HG03432 (cell line): ENCODE results near the gene RIC3.
"Not testable (repeated sequence)": the region's sequence is repeated elsewhere in the genome, so short reads cannot be mapped to it uniquely, and the experiment has no call there.

Source experiments
- ATAC-seq: cut with Tn5 transposase; IDR thresholded peaks from one replicate; pipeline ENCODE4 v1.9.1; 2021; ENCODE audit warnings: mild to moderate bottlenecking, moderate library complexity; ENCODE audit not compliant: unreplicated experiment

RIC3 gene

DNA sequence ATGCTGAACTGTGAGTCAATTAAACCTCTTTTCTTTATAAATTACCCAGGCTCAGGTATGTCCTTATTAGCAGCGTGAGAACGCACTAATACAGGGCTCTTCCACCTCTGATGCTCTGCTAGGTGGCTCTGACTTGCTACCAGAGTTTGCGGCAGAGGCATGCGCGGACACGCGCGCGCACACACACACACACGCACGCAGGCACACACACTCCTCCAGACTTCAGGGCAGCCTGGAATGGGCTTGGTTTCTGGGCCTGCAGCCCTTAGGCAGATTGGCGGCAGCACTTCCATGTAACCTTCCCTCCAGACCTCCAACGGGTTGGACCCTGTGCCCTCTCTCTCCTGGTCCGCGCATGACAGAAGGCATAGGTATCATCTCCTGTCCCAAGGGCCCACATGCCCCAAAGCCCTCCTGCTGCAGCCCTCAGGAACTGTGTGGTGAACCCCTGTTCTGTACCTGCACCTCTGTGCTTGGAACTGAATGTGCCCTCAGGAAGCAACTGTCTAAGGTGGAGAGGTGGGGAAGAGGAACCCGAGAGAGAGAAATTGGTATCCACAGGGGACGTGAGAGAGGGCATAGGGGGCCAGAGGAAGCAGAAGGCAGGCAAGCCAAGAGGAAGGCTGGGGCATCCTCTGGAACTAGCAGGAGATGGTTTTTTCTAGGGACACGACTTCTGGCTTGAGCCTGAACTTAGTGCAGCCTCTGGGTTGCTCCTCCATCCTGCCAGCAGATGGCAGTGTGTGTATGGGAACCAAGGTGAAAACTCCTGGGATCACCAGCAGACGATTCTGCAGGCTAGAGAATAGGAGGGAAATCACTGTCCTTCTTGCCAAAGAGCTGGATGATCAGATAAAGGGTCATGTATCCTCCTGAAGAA is 23.4 kb upstream of the RIC3 start:
- no peak for ATAC-seq

GRCh38 chr11:8190431-8190830 is 21.6 kb upstream of the RIC3 start:
- ATAC-seq, result no peak

DNA sequence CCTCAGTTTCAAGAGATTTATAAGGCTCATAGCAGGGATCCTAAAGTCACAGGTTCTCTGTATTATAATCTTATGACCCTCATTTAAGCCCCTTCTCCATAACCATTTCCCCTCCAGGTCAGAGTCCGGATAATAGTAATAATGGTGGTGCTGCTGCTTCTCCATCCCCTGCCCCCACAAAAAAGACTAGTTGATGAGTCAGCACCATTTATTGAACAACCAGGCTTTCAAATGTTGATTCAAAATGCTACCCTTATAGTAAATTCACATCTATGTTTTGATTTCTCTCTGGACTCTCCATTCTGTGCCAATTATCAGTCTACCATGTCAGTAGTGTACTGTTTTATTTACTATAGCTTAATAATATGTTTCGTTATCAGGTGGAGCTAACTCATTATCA is 17.6 kb upstream of the RIC3 start:
- no peak for ATAC-seq

DNA sequence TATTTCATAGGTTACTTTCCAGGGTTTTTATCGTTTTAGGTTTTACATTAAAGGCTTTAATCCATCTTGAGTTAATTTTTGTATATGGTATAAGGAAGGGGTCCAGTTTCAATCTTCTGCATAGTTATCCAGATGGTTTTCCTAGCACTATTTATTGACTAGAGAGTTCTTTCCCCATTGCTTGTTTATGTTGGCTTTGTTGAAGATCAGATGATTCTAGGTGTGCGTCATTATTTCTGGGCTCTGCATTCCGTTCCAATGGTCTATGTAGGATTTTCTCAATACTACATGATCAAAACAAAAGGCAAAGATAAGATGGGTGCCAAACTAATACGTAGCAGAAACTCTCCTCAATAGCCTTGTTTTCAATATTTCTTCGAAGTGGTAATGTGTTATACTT is 14.3 kb upstream of the RIC3 start:
- no peak for ATAC-seq

GRCh38 chr11:8180469-8180868 is 11.6 kb upstream of the RIC3 start:
- no peak for ATAC-seq

- ATAC-seq, result no peak
Measured at GRCh38 chr11:8178297-8178696, 9.5 kb upstream of the RIC3 start.

DNA sequence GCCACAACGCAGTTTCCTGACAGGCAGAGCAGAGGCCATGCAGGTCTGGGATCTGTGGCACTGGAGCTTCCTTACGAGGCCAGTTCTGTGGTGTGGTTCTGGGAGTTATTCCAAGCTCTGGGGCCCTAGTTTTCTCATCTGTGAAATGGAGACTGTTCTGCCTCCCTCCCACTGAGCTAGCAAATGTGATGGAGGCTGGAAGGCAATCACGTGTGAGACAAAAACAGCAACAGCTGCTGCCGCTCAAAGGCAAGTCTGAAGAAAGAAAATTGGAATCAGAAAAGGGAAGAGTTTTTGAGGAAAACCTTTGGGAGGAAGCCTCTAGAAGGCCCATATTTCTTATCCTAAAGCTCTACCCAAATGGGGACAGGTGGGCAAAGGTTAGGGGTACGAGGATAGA is 8.3 kb upstream of the RIC3 start:
- no peak for ATAC-seq

DNA sequence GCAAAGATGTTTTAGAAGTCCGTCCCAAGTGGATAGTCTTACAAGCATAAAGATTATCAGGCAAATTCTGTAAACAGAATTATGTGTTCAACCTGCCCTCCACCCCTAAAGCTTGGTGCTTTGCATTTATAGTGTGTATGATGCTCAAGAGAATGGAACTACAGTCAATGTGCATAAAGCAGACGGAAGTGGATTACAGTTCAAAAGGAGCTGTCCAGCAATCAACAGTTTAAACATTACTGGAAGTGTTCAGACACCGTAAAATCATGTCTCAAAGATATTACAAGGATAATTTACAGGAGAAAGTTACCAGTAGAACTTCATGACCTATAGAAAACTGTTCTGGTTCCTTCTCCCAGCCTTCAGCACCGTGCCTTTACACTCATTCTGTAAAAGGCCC is 1.0 kb downstream of the RIC3 start:
- no peak for ATAC-seq

GRCh38 chr11:8164746-8165145 is 4.1 kb downstream of the RIC3 start:
- no peak for ATAC-seq

GRCh38 chr11:8161627-8162304 is 7.1 kb downstream of the RIC3 start:
- not testable (repeated sequence) for ATAC-seq

DNA sequence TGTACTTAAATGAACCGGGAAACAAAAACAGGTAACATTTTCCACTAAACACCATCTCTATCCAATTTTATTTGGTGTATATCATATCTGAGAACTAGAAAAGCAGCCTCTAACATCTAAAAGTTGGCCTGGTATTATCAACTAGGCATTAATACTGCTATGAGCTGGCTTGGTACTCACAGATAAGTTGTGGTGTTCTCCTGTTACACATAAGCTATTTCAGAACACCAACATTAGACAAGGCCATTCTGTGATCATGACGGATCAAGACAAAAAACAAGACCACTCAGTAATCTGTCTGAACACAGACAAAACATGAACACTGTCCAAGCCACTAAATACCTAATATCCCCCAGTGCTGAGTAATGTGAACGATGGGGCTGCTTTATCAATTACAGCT is 11.9 kb downstream of the RIC3 start:
- ATAC-seq, result no peak

GRCh38 chr11:8149726-8150125 is 19.1 kb downstream of the RIC3 start:
- no peak for ATAC-seq

DNA sequence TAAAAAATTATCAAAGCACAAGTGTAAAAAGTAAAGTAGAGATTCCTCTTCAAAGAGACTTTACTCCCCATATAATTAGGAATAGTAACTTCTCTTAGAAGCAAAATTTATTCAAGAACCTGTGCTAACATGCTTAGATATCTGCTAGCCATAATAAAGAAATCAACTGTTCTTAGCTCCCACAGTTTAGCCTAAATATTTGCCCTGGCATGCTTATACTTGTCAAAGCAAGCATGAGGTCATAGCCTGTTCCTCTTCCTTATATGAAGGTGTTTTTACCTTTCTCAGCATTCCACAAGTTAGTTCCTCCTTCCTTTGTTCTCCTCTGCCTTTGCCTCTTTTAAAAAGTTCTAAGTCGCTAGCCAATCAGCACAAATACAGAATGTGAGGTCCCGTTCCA is 30.3 kb downstream of the RIC3 start:
- no peak for ATAC-seq

DNA sequence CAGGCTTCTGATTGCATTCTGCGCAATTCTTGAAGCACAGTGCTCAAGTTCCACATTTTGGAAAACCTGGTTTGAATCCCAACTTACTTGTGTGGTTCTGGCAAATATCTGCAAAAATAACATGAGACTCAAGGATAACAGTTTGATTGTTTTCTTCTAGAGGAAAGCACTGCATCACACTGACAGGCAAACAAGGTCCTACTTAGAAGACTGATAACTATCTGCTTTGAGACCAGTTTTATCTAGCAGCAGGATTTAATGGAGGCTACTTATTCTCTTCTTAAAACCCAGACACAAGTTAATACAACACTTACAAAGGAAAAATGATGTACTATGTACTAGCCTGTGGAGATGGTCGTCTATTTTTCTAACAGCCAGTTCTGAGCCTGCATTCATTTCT is 41.4 kb downstream of the RIC3 start:
- no peak for ATAC-seq

- ATAC-seq, result no peak
Measured at GRCh38 chr11:8126649-8127289, 42.1 kb downstream of the RIC3 start.

DNA sequence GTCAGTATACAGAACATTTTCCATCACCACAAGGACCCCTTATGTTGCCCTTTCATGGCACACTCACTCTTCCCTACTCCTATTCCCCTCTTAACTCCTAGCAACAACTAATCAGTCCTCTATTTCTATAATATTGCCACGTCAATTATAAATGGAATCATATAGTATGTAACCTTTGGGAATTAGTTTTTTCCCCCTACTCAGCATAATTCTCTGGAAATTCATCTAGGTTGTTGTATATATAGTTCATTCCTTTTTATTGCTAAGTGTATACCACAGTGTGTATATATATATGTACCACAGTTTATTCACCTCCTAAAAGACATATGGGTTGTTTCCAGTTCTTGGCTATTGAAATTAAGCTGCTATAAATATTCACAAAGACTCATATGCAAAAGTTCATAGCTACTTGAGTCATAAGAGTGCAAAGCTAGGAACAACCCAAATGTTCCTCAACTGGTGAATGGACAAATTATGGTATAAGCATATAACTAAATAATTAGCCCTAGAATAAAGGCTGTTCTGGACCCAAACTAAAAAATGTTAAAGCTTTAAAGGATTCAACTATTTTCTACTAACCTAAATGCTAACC is 46.6 kb downstream of the RIC3 start:
- ATAC-seq, result no peak

GRCh38 chr11:8111636-8112035 is 57.2 kb downstream of the RIC3 start:
- ATAC-seq, result no peak

DNA sequence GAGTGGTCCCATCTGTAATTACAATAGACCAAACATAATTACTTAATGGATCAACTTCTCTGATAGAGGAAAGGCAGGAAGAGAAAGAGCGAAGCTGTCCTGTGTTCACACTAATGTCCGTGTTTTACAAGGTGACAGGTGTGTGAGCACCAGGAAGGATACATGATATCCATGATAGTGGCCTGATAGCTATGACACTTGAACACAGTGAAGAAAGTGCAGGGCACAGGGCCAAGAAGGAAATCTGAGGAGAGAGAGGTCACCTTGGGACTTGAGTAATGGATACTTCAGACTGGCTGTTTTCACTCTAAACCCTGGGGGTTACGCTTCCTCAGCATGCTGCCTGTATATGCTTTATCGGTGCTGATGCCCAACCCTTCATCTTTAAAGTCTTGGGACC is 58.4 kb downstream of the RIC3 start:
- no peak for ATAC-seq

DNA sequence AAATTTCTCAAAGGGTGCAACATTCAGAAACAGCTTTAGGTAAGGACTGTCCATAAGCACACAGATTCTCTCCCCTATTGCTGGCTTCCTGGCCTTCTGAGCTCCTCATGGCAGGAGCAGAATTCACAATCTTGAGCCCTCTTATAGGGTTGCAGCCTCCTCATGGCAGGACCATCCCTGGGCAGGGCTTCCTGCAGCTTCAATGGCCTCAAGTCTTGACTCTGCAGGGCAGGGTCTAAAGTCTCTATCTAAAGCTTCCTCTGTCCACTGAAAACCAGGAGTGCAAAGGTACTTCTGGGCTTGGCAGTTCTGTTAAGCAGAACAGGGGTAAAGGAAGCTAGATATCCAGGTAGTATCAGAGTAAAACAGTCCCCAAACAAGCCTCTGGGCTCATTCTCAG is 59.1 kb downstream of the RIC3 start:
- ATAC-seq, result no peak

DNA sequence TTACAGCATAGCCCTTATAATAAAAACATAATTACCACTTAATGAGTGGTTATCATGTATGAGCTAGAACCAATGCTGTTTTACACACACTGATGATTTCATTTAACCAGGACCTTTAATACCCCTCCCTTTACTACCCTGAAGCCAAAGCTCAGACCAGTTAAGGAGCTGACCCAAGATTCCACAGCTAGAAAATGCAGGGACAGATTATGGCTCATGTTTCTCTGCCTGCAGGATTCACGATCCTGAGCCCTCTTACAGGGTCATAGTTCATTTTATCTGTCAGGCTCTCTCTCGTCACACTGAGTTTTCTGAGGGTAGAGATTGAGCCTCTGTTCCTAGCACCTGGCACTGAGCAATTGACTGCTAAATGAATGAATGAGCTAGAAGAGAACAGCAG is 60.4 kb downstream of the RIC3 start:
- ATAC-seq, result no peak

DNA sequence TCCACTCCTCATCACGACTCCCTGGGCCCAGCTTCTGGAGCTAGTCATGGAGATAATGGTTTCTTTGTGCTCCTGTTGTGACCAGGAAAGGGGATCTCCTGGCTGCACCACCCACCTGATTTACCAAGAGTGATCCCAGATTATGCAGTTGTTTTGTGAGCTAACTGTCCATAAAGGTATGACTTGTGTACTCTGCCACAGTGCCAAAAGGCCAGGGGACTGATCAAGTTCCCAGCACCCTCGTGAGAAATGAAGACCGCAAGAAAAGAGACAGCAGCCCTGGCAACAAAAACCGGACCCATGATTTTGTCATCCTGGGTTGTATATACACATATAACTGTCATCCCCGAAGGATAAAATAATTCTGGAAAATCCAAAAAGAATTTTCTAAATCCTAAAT is 61.2 kb downstream of the RIC3 start:
- no peak for ATAC-seq

DNA sequence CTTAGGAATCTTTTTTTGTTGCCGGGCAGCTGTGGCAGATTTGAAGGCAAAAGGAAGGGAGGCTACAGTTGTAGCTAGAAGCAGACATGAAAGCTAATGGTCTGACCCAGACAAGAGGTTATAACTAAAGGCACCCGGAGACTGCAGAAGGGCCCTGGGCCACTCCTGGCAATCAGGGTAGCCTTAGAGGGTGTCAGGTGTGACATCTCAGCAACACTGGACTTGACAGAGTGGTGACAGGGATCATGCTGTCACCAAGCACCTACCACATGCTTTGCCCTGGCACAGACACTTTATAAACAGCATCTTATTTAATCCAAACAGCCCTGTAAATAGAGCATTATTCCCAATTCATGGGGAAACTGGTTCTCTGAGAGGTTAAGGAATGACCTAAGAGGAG is 62.1 kb downstream of the RIC3 start:
- ATAC-seq, result no peak
